ENCODE measurements around the gene NEGR1.

Gene NEGR1

DNA sequence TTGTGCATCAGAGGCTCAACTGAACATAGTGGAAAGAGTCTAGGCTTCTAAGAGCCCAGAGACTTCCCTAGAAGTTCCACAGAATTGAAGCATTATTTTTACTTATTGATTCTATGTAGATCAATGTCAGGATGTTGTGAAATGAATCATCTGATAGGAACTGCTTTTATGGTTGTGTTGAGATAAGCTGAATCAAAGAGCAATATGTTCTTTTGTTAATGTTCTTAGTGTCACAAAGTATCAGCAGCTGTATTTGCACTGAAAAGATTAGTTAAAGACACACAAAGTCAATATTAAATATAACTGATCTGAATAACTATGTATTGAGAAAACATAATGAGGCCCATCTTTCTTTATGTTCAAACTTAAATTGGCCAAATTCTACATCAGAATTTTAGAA is 770.8 kb downstream of the NEGR1 start:
- no peak overlapping the region for H3K4me3 ChIP-seq (ENCODE audit: low read depth, low read length)
- no peak for TF ChIP-seq MYC (IDR thresholded peaks at IDR 0.05; ENCODE audit: low read depth, low read length)
- DNase-seq (ENCODE audit: low read depth): no peak

DNA sequence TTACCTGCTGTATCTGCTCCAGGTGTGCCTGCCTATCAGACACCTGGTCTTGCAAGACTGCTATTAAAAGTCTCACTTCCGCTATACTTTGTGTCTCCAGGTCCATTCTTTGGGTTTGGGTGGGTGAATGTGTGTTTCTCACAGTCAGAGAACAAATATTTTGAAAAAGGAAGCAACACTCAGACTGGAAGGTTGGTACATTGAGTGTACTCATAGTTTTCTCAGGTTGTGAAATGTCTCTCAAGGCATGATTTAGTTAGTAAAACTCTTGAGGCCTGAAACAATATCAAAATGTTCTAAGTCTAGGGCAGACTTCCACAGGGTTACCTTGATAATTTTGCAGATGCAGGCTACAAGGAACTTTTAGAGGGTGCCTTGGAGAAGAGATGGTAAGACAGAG is 771.6 kb downstream of the NEGR1 start:
- TF ChIP-seq POLR2A (IDR thresholded peaks at IDR 0.05; ENCODE audit: extremely low read depth, insufficient read length) (no peak), MAX (IDR thresholded peaks at IDR 0.05; ENCODE audit: low read depth, low read length) (no peak), CTCF (IDR thresholded peaks at IDR 0.05; ENCODE audit: low read depth, low read length) (no peak), MYC (IDR thresholded peaks at IDR 0.05; ENCODE audit: low read depth, low read length) (no peak)
- no peak for DNase-seq (ENCODE audit: low read depth)
- H3K4me3 ChIP-seq (ENCODE audit: low read depth, low read length): no peak overlapping the region

DNA sequence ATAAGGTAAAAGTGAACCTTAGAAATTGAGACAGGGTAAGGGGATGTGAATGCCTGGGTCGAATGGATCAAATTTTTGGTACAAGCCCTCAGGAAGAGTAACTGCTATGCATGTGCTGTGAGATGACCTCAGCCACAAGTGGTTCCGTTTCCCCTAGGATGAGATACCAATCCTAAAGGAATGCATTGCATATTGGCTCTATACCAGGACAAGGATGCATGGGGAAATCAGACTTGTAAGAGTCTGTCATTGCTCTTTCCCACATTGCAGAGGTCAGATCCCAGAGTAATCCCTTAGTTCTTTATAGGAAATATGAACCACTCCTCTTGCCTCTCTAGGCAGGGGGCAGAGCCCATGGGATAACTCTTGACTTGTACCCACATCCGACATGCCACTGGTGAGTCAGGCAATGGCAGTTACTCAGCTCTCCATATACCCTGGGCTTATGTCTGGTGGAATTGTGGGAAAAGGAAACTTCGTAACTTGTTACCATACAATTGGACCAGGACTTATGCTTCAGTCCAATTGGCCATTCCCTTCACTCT is 773.2 kb downstream of the NEGR1 start:
- H3K4me3 ChIP-seq (ENCODE audit: low read depth, low read length): no peak overlapping the region
- no peak for DNase-seq (ENCODE audit: low read depth)

GRCh38 chr1:71502006-71502405 is 780.3 kb downstream of the NEGR1 start:
- no peak for TF ChIP-seq MAX (IDR thresholded peaks at IDR 0.05; ENCODE audit: low read depth, low read length)
- no peak for TF ChIP-seq MYC (IDR thresholded peaks at IDR 0.05; ENCODE audit: low read depth, low read length)
- TF ChIP-seq POLR2A (IDR thresholded peaks at IDR 0.05; ENCODE audit: extremely low read depth, insufficient read length): no peak
- TF ChIP-seq CTCF (IDR thresholded peaks at IDR 0.05; ENCODE audit: low read depth, low read length): no peak
- DNase-seq (ENCODE audit: low read depth): peak; percentile 21
- H3K4me3 ChIP-seq (ENCODE audit: low read depth, low read length): no peak overlapping the region

More for the DNA sequence above, 773.2 kb downstream of the NEGR1 start:
- no peak for TF ChIP-seq MYC (IDR thresholded peaks at IDR 0.05; ENCODE audit: low read depth, low read length)
- TF ChIP-seq CTCF (IDR thresholded peaks at IDR 0.05; ENCODE audit: low read depth, low read length): no peak
- no peak for TF ChIP-seq MAX (IDR thresholded peaks at IDR 0.05; ENCODE audit: low read depth, low read length)
- no peak for TF ChIP-seq POLR2A (IDR thresholded peaks at IDR 0.05; ENCODE audit: extremely low read depth, insufficient read length)

DNA sequence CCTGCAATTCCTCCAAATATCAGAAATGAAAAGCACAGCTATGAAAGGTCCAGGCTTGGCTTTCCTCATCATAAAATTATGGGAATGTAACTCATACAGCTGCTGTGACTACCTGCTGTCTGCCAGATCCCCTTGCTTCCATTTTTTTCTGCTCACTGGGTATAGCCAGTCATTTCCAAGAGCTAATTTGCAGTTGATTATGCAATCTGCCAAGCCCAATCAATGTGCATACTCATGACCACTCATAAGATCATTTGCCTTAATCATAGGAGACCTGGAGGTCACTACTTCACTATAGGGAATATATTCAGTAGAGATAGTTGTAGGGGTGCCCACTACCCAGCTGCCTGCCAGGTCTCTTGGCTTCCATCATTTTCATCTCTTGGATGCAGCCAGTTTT is 783.8 kb downstream of the NEGR1 start:
- no peak for DNase-seq (ENCODE audit: low read depth)
- no peak overlapping the region for H3K4me3 ChIP-seq (ENCODE audit: low read depth, low read length)
- TF ChIP-seq MYC (IDR thresholded peaks at IDR 0.05; ENCODE audit: low read depth, low read length) (no peak), MAX (IDR thresholded peaks at IDR 0.05; ENCODE audit: low read depth, low read length) (no peak), POLR2A (IDR thresholded peaks at IDR 0.05; ENCODE audit: extremely low read depth, insufficient read length) (no peak), CTCF (IDR thresholded peaks at IDR 0.05; ENCODE audit: low read depth, low read length) (no peak)

GRCh38 chr1:71494163-71494562 is 788.2 kb downstream of the NEGR1 start:
- no peak overlapping the region for H3K4me3 ChIP-seq (ENCODE audit: low read depth, low read length)
- TF ChIP-seq MYC (IDR thresholded peaks at IDR 0.05; ENCODE audit: low read depth, low read length) (no peak), MAX (IDR thresholded peaks at IDR 0.05; ENCODE audit: low read depth, low read length) (no peak), POLR2A (IDR thresholded peaks at IDR 0.05; ENCODE audit: extremely low read depth, insufficient read length) (no peak), CTCF (IDR thresholded peaks at IDR 0.05; ENCODE audit: low read depth, low read length) (no peak)
- DNase-seq (ENCODE audit: low read depth): peak; percentile 6

All from NB4 (cell line).